ENCODE results near the gene RWDD1. TPM values are rescaled to one million over a fixed set of nuclear protein-coding genes. Genes with fewer than 3 reads are reported as not detected.
"Not testable (repeated sequence)": the region's sequence is repeated elsewhere in the genome, so short reads cannot be mapped to it uniquely, and the experiment has no call there.

Gene RWDD1
- polyA plus RNA-seq, 3 donors: 81.8 to 87.9 (median 82.6) TPM

DNA sequence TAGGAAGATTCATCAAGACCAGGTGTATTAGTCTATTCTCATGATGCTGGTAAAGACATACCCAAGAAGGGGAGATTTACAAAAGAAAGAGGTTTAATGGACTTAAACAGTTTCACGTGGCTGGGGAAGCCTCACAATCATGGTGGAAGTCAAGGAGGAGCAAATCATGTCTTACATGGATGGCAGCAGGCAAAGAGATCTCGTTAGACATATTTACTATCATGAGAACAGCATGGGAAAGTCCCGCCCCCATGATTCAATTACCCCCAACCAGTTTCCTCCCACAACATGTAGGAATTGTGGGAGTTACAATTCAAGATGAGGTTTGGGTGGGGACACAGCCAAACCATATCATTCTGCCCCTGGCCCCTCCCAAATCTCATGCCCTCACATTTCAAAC is 32.6 kb downstream of the RWDD1 start:
- not testable (repeated sequence) for DNase-seq (ENCODE audit: low read depth in 3 of 3, low spot score in 2 of 3)

DNA sequence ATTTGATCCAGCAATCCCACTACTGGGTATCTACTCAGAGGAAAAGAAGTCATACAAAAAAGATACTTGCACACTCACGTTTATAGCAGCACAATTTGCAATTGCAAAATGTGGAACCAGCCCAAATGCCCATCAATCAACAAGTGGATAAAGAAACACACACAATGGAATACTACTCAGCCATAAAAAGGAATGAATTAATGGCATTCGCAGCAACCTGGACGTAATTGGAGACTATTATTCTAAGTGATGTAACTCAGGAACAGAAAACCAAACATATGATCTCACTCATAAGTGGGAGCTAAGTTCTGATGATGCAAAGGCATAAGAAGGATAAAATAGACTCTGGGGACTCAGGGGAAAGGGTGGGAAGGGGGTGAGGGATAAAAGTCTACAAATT is 33.6 kb downstream of the RWDD1 start:
- not testable (repeated sequence) for DNase-seq (ENCODE audit: low read depth in 3 of 3, low spot score in 2 of 3)

GRCh38 chr6:116605935-116606334 is 34.6 kb downstream of the RWDD1 start:
- no peak for DNase-seq (ENCODE audit: low read depth in 3 of 3, low spot score in 2 of 3)

- no peak for DNase-seq (ENCODE audit: low read depth in 3 of 3, low spot score in 2 of 3)
Measured at GRCh38 chr6:116611056-116611455, 39.8 kb downstream of the RWDD1 start.

DNA sequence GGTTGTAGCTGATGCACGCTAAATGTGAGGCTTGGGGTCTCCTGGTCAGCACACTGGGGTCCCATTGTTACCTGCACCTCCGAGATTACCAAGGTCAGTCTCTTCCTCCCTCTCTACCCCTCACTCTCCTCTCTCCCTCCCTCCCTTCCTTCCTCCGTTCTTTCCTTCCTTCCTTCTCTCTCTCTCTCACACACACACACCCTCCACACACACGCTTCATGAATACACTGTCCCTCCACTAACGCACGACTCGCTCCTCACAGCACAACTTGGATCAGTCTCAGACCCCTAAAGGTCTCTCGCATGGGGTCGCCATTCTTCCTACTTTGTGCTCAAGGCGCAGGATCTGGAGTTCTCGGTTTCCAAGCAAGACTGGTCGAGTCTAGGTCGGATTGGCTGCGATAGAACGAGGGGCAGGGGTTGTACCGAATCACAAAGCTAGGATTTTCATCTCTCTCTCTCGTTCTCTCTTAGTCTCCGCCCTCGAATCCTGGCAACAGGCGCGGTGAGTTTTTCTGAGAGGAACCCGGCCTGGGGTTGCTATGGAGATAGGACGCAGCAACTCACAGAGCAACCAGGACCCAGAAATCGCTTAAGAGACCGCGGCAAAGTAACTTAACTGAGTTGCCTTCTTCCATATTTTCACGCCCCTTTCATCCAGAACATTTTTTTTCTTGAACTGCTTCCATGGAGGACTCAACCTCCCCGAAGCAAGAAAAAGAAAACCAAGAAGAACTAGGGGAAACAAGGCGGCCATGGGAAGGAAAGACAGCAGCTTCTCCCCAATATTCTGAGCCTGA is 44.8 kb downstream of the RWDD1 start, which contains the start of gene RSPH4A:
RSPH4A (plus strand) TSS at position 543 of the 800 bp plus-strand sequence; CDS start at position 688, 145 bp downstream.
- DNase-seq (ENCODE audit: low read depth in 3 of 3, low spot score in 2 of 3): peak; percentile 94 to 96 (median 95)

GRCh38 chr6:116616737-116617053 is 45.4 kb downstream of the RWDD1 start:
- no peak for DNase-seq (ENCODE audit: low read depth in 3 of 3, low spot score in 2 of 3)

- DNase-seq (ENCODE audit: low read depth in 3 of 3, low spot score in 2 of 3): no peak
Measured at GRCh38 chr6:116624036-116624805, 52.9 kb downstream of the RWDD1 start.

DNA sequence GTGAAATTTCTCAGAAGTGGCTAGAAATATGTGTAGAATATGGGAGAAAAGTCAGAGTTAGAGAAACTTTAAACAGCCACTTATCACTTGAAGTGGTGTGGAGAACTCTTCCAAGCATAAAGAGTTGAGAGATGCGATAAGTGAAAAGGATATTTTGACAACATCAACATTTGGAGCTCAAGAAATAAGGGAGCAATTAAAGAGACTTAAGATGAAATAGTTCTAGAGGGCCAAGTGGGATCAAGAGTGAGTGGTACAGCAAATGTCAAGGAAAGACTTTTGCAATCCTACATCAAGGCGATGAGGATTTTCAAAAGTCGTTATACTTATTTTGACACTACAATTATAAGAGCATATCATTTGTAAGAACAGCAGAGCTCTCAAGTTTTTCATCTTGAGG is 54.6 kb downstream of the RWDD1 start:
- DNase-seq (ENCODE audit: low read depth in 3 of 3, low spot score in 2 of 3): no peak

DNA sequence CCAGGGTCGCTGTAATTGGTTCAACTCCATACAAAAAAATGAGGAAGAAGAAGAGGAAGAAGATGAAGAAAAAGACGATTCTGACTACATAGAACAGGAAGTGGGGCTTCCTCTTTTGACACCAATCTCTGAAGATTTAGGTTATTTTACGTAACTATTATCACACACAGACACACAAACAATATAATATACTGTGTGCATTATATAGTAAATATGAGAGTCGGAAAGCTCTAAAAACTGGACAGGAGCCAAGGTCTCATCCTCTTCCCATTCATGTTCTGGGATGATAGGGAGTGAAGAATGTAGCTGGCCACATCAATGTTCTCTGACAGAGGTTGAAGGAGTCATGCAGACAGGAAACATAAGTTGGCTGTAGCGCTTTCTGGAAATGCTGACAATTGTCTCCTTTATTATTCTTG is 58.3 kb downstream of the RWDD1 start:
- DNase-seq (ENCODE audit: low read depth in 3 of 3, low spot score in 2 of 3): no peak

GRCh38 chr6:116631379-116631990 is 60.2 kb downstream of the RWDD1 start:
- DNase-seq (ENCODE audit: low read depth in 3 of 3, low spot score in 2 of 3): no peak

GRCh38 chr6:116633685-116634084 is 62.4 kb downstream of the RWDD1 start:
- DNase-seq (ENCODE audit: low read depth in 3 of 3, low spot score in 2 of 3): no peak

Other genes with a start within 250 kb of the RWDD1 start
- gene DSE, start 200.6 kb upstream of the RWDD1 start, polyA plus RNA-seq (ENCODE audit: insufficient read length in 3 of 3): 10 to 100 TPM; 42.2 to 45.0 (median 43.1) TPM
- gene CALHM6, start 110.1 kb upstream of the RWDD1 start, polyA plus RNA-seq (ENCODE audit: insufficient read length in 3 of 3): 1 to 10 TPM; 2.7 to 4.0 (median 3.2) TPM
- gene CALHM5, start 59.9 kb upstream of the RWDD1 start, polyA plus RNA-seq (ENCODE audit: insufficient read length in 3 of 3): 1 to 10 TPM; 2.7 to 3.3 (median 3.2) TPM
- under 1 TPM; 0.36 to 0.50 (median 0.37) TPM for gene TRAPPC3L, start 25.8 kb upstream of the RWDD1 start, polyA plus RNA-seq (ENCODE audit: insufficient read length in 3 of 3)
- gene CALHM4, start 17.8 kb upstream of the RWDD1 start, polyA plus RNA-seq (ENCODE audit: insufficient read length in 3 of 3): 1 to 10 TPM in 2 of 3 donors, under 1 TPM in 1; 0.94 to 1.3 (median 1.1) TPM
- 1 to 10 TPM; 2.8 to 3.0 (median 2.9) TPM for gene RSPH4A, start 45.0 kb downstream of the RWDD1 start, polyA plus RNA-seq (ENCODE audit: insufficient read length in 3 of 3)
- gene ZUP1, start 97.3 kb downstream of the RWDD1 start, polyA plus RNA-seq (ENCODE audit: insufficient read length in 3 of 3): 10 to 100 TPM; 14.0 to 16.0 (median 15.4) TPM
- gene KPNA5, start 109.7 kb downstream of the RWDD1 start, polyA plus RNA-seq (ENCODE audit: insufficient read length in 3 of 3): 10 to 100 TPM; 17.9 to 24.4 (median 23.8) TPM
- gene FAM162B, start 194.2 kb downstream of the RWDD1 start, polyA plus RNA-seq (ENCODE audit: insufficient read length in 3 of 3): 1 to 10 TPM; 4.1 to 8.5 (median 8.0) TPM

All from right renal cortex interstitium (tissue), 3 donors.